H9 (cell line): Measurements from ENCODE around the gene SNX17. TPM values are rescaled to one million over a fixed set of nuclear protein-coding genes. Genes with fewer than 3 reads are reported as not detected.

ENCODE experiments used
- DNase-seq: peaks from one replicate; pipeline ENCODE4 v3.0.0-alpha.2; 2017
- H2AFZ ChIP-seq: one replicate; pipeline ENCODE4 v1.6.1; 2013; ENCODE audit warnings: mild to moderate bottlenecking, low read length, control low read depth, moderate library complexity
- H2AK5ac ChIP-seq: 2 replicates; pipeline ENCODE4 v1.6.1; 2013; ENCODE audit warnings: low read length, control low read depth, mixed read lengths; ENCODE audit not compliant: insufficient read length
- H2BK120ac ChIP-seq: one replicate; pipeline ENCODE4 v1.6.1; 2013; ENCODE audit warnings: low read depth, mild to moderate bottlenecking, low read length, control low read depth, inconsistent platforms; ENCODE audit not compliant: poor library complexity, severe bottlenecking
- H2BK12ac ChIP-seq: 2 replicates; pipeline ENCODE4 v1.6.1; 2013; ENCODE audit warnings: low read length, control low read depth, mixed read lengths, low read depth; ENCODE audit not compliant: insufficient read length
- H2BK15ac ChIP-seq: 2 replicates; pipeline ENCODE4 v1.6.1; 2013; ENCODE audit warnings: low read depth, low read length, control low read depth
- H2BK20ac ChIP-seq: one replicate; pipeline ENCODE4 v1.6.1; 2013; ENCODE audit warnings: low read depth, mild to moderate bottlenecking, low read length, control low read depth, inconsistent platforms; ENCODE audit not compliant: poor library complexity, severe bottlenecking
- H2BK5ac ChIP-seq: 2 replicates; pipeline ENCODE4 v1.6.1; 2013; ENCODE audit warnings: low read length, control low read depth, mixed read lengths; ENCODE audit not compliant: insufficient read length
- H3K14ac ChIP-seq: 2 replicates; pipeline ENCODE4 v1.6.1; 2013; ENCODE audit warnings: low read length, control low read depth; ENCODE audit not compliant: insufficient read depth
- H3K18ac ChIP-seq: 2 replicates; pipeline ENCODE4 v1.6.1; 2013; ENCODE audit warnings: low read depth, mild to moderate bottlenecking, mixed read lengths, low read length, control low read depth; ENCODE audit not compliant: insufficient read length
- H3K23ac ChIP-seq: 2 replicates; pipeline ENCODE4 v1.6.1; 2013; ENCODE audit warnings: low read length, control low read depth, mixed read lengths, low read depth; ENCODE audit not compliant: insufficient read length
- H3K23me2 ChIP-seq: 2 replicates; pipeline ENCODE4 v1.6.1; 2013; ENCODE audit warnings: low read depth, mild to moderate bottlenecking, mixed read lengths, low read length, control low read depth; ENCODE audit not compliant: insufficient read length, poor library complexity, severe bottlenecking
- H3K27ac ChIP-seq: 2 replicates; pipeline ENCODE4 v1.5.1; 2013; ENCODE audit warnings: low read length, control low read depth, mixed read lengths, low read depth; ENCODE audit not compliant: insufficient read length
- H3K27me3 ChIP-seq: 2 replicates; pipeline ENCODE4 v1.6.1; 2013; ENCODE audit warnings: low read length, control low read depth, inconsistent platforms; ENCODE audit not compliant: insufficient read depth
- H3K4ac ChIP-seq: 2 replicates; pipeline ENCODE4 v1.6.1; 2013; ENCODE audit warnings: low read depth, mild to moderate bottlenecking, control low read depth, inconsistent platforms, low read length, moderate library complexity
- H3K4me1 ChIP-seq: 2 replicates; pipeline ENCODE4 v1.6.1; 2013; ENCODE audit warnings: low read length, control low read depth, inconsistent platforms; ENCODE audit not compliant: insufficient read depth
- H3K4me2 ChIP-seq: 2 replicates; pipeline ENCODE4 v1.6.1; 2013; ENCODE audit warnings: low read length, control low read depth, mixed read lengths; ENCODE audit not compliant: insufficient read length, insufficient read depth
- H3K56ac ChIP-seq: 2 replicates; pipeline ENCODE4 v1.6.1; 2013; ENCODE audit warnings: low read depth, mild to moderate bottlenecking, mixed read lengths, low read length, control low read depth; ENCODE audit not compliant: insufficient read length
- H3K79me1 ChIP-seq: 2 replicates; pipeline ENCODE4 v1.6.1; 2013; ENCODE audit warnings: low read depth, mild to moderate bottlenecking, moderate library complexity, low read length, control low read depth, inconsistent platforms; ENCODE audit not compliant: insufficient read depth, poor library complexity, severe bottlenecking
- H3K79me2 ChIP-seq: 2 replicates; pipeline ENCODE4 v1.6.1; 2013; ENCODE audit warnings: low read length, control low read depth, inconsistent platforms; ENCODE audit not compliant: insufficient read depth
- H3K9ac ChIP-seq: 2 replicates; pipeline ENCODE4 v1.6.1; 2013; ENCODE audit warnings: low read length, control low read depth, mixed read lengths; ENCODE audit not compliant: insufficient read length; ENCODE audit errors: extremely low read depth
- H3K9me3 ChIP-seq: one replicate; pipeline ENCODE4 v1.6.1; 2013; ENCODE audit warnings: low read depth, low read length, inconsistent platforms; ENCODE audit not compliant: control insufficient read depth
- H3T11ph ChIP-seq: one replicate; pipeline ENCODE4 v1.6.1; 2013; ENCODE audit warnings: mild to moderate bottlenecking, low read length, control low read depth, inconsistent platforms
- H4K20me1 ChIP-seq: one replicate; pipeline ENCODE4 v1.6.1; 2013; ENCODE audit not compliant: control insufficient read depth, insufficient read length, insufficient read depth
- H4K5ac ChIP-seq: 2 replicates; pipeline ENCODE4 v1.6.1; 2013; ENCODE audit warnings: low read depth, mild to moderate bottlenecking, mixed read lengths, low read length, control low read depth; ENCODE audit not compliant: insufficient read length
- H4K8ac ChIP-seq: replicated peaks from 2 replicates; pipeline ENCODE4 v1.6.1; 2013; ENCODE audit warnings: low read length, control low read depth, mixed read lengths, low read depth; ENCODE audit not compliant: insufficient read length
- H4K91ac ChIP-seq: 2 replicates; pipeline ENCODE4 v1.6.1; 2013; ENCODE audit warnings: low read depth, mild to moderate bottlenecking, moderate library complexity, mixed read lengths, low read length, control low read depth; ENCODE audit not compliant: insufficient read length
- H3K27ac Mint-ChIP-seq, 3 experiments: 2 replicates in 2 of 3; 3 replicates in 1 of 3; pipeline ENCODE4 v1.8.0; 2020 to 2021; ENCODE audit warnings: mixed read lengths in 3 of 3, mild to moderate bottlenecking in 1 of 3, moderate library complexity in 1 of 3
- H3K27me3 Mint-ChIP-seq: 2 replicates; pipeline ENCODE4 v1.8.0; 2021; ENCODE audit warnings: low read depth, mild to moderate bottlenecking, moderate library complexity, mixed read lengths
- H3K36me3 Mint-ChIP-seq, 3 experiments: 2 replicates in 2 of 3; 3 replicates in 1 of 3; pipeline ENCODE4 v1.8.0; 2020 to 2021; ENCODE audit warnings: low read depth in 3 of 3, mixed read lengths in 3 of 3; ENCODE audit not compliant: insufficient read depth in 1 of 3
- H3K4me1 Mint-ChIP-seq, 2 experiments: 2 replicates each; pipeline ENCODE4 v1.8.0; 2020; ENCODE audit warnings: mixed read lengths in 2 of 2
- H3K4me3 Mint-ChIP-seq, 2 experiments: 2 replicates in 1 of 2; 3 replicates in 1 of 2; pipeline ENCODE4 v1.8.0; 2020 to 2021; ENCODE audit warnings: mild to moderate bottlenecking in 2 of 2, mixed read lengths in 2 of 2, moderate library complexity in 1 of 2
- H3K9me3 Mint-ChIP-seq, 2 experiments: 2 replicates in 1 of 2; 3 replicates in 1 of 2; pipeline ENCODE4 v1.8.0; 2020; ENCODE audit warnings: mild to moderate bottlenecking in 2 of 2, mixed read lengths in 2 of 2, moderate library complexity in 1 of 2
- WGBS: extraction: QIAGEN DNeasy Blood & Tissue Kit; methylation state at CpG from one replicate; pipeline ENCODE4 v1.1.7; 2013; ENCODE audit warnings: missing lambda C conversion rate, low lambda C conversion rate, mixed read lengths; ENCODE audit not compliant: insufficient read length; ENCODE audit errors: extremely low coverage; 5-methylcytosine and 5-hydroxymethylcytosine counted together
- total RNA-seq: library from RNA; stranded (reverse); gene quantifications from 2 replicates; pipeline ENCODE4 v1.2.1, GENCODE V29; 2021
- TF ChIP-seq, protein P1 (sequence below): fragments of 200-600 bp; sonication (generic); conservative IDR thresholded peaks from 3 replicates; pipeline ENCODE4 v1.8.0; 2021; ENCODE audit warnings: antibody characterized with exemption, mild to moderate bottlenecking

Gene SNX17
- total RNA-seq, 1 experiment from 2014 or later, result 81.1 TPM

DNA sequence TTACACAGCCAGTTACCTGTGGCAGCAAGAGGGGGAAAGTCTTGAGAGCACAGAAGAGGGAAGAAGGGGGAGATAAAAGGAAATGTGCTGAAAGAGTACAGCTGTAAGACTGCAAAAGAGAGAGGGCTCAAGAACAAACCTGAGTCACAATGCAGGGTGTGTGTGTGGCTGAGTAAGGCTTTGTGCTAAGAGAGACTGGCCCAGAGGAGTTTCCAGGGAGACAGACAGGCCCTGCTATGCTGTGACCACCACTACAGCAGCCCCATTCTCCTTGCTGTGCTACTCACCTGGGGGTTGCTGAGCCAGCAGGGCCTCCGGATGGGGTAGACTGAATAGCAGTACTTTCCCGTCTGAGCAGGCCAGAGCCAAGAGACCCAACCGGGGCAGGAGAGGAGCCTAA lies 35.1 kb upstream of the SNX17 start:
- no peaks in the 10 kb centered on the region for H3K23me2 ChIP-seq
- H3K9me3 ChIP-seq, result no peaks in the 10 kb centered on the region
- no CpG with 5 or more reads among the region's 3 CpGs for WGBS
- H3K9ac ChIP-seq, result no peak overlapping the region
- no peak overlapping the region for H2AFZ ChIP-seq
- no peak overlapping the region for H2BK15ac ChIP-seq
- no peaks in the 10 kb centered on the region for H3K4me1 Mint-ChIP-seq
- H3K14ac ChIP-seq, result no peak overlapping the region
- no peak overlapping the region for H2AK5ac ChIP-seq
- no peak overlapping the region for H2BK20ac ChIP-seq
- H3K18ac ChIP-seq, result no peak overlapping the region
- no peak overlapping the region for H3K23ac ChIP-seq
- no peaks in the 10 kb centered on the region for H3K27me3 ChIP-seq
- H3K4me3 Mint-ChIP-seq, result no peak overlapping the region
- no peaks in the 10 kb centered on the region for H3K79me2 ChIP-seq
- H3K36me3 Mint-ChIP-seq, result peaks cover 39 to 80% (median 67%) of the 10 kb centered on the region in 3 experiments
- no peak overlapping the region for H3K27ac Mint-ChIP-seq
- no peak overlapping the region for H4K91ac ChIP-seq
- no peak overlapping the region for H2BK120ac ChIP-seq
- DNase-seq, result no peak
- H3K4me2 ChIP-seq, result no peak overlapping the region
- TF ChIP-seq, protein P1, sequence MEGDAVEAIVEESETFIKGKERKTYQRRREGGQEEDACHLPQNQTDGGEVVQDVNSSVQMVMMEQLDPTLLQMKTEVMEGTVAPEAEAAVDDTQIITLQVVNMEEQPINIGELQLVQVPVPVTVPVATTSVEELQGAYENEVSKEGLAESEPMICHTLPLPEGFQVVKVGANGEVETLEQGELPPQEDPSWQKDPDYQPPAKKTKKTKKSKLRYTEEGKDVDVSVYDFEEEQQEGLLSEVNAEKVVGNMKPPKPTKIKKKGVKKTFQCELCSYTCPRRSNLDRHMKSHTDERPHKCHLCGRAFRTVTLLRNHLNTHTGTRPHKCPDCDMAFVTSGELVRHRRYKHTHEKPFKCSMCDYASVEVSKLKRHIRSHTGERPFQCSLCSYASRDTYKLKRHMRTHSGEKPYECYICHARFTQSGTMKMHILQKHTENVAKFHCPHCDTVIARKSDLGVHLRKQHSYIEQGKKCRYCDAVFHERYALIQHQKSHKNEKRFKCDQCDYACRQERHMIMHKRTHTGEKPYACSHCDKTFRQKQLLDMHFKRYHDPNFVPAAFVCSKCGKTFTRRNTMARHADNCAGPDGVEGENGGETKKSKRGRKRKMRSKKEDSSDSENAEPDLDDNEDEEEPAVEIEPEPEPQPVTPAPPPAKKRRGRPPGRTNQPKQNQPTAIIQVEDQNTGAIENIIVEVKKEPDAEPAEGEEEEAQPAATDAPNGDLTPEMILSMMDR, result no peak
- H4K20me1 ChIP-seq, result no peaks in the 10 kb centered on the region
- H3K27ac ChIP-seq, result no peak overlapping the region
- H3K4ac ChIP-seq, result no peak overlapping the region
- H3K56ac ChIP-seq, result no peak overlapping the region
- H3K9me3 Mint-ChIP-seq, result no peaks in the 10 kb centered on the region
- H3K27me3 Mint-ChIP-seq, result no peaks in the 10 kb centered on the region
- no peaks in the 10 kb centered on the region for H3K79me1 ChIP-seq
- no peak overlapping the region for H2BK5ac ChIP-seq
- no peaks in the 10 kb centered on the region for H3K4me1 ChIP-seq
- H4K5ac ChIP-seq, result no peak overlapping the region
- H4K8ac ChIP-seq, result no peak overlapping the region
- no peak overlapping the region for H2BK12ac ChIP-seq
- H3T11ph ChIP-seq, result no peak overlapping the region
